GM18873 (cell line): Measurements from ENCODE around the gene SMIM8.
"Not testable (repeated sequence)": the region's sequence is repeated elsewhere in the genome, so short reads cannot be mapped to it uniquely, and the experiment has no call there.

Experiments
- ATAC-seq: cut with Tn5 transposase; IDR thresholded peaks from one replicate; pipeline ENCODE4 v1.9.1; 2021; ENCODE audit warnings: mild to moderate bottlenecking, moderate library complexity, moderate number of reproducible peaks; ENCODE audit not compliant: unreplicated experiment, low FRiP score

SMIM8 gene, protein sequence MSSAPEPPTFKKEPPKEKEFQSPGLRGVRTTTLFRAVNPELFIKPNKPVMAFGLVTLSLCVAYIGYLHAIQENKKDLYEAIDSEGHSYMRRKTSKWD

GRCh38 chr6:87322304-87323212, at the start of gene SMIM8:
TSS of gene SMIM8 (plus strand) at chr6:87322588. CDS start at chr6:87337032, 14,444 bp downstream.
- peak; percentile 98 for ATAC-seq

DNA sequence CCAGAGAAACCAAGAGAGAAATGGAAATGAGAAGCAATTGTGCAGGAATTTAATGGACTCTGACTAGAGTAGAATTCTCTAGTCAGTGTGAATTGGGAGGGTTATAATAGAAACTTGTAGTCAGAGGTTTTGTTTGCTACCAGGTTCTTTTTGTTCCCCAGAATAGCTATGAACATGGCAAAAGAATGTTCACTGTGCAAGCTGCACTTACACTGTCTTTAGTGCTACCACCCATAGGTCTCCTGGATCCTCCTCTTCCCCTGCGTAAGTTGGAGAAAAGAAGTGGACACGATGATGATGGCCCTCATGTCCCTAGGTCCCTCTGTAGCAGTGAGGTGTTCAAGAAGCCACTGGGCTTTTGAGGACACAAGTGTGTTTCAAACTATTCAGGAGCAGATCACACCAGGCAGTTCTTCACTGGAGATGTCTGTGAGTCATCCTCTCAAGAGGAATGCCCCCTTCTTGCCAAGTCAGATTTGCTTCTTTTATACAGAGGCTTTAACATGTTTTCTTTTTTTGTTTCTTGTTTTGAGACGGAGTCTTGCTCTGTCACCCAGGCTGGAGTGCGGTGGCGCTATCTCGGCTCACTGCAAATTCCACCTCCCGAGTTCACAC, 47.6 kb upstream of the SMIM8 start:
- ATAC-seq, result no peak

- no peak for ATAC-seq
These were observed 45.8 kb upstream of the SMIM8 start for GRCh38 chr6:87276624-87277023.

- ATAC-seq, result no peak
These were observed 45.3 kb upstream of the SMIM8 start for GRCh38 chr6:87277123-87277522.

DNA sequence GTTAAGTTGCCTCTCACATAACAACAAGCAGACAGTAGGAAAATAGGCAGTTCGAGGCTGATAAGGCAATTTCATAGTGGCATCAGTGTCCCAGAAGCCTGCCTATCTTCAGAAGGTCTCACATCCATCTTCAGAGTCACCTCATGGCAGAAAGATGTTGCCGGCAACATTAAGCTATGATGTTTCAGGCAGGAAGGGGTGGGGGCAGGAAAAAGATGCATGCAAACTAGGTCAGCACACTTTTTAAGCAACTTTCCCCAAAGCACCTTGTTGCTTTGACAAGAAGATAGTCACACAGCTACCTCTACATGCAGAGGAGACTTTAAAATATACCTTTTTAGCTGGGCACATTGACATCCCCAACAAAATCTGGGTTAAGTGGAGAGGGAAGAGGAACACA, 43.2 kb upstream of the SMIM8 start:
- ATAC-seq, result no peak

GRCh38 chr6:87281426-87281825, 41.0 kb upstream of the SMIM8 start:
- no peak for ATAC-seq

DNA sequence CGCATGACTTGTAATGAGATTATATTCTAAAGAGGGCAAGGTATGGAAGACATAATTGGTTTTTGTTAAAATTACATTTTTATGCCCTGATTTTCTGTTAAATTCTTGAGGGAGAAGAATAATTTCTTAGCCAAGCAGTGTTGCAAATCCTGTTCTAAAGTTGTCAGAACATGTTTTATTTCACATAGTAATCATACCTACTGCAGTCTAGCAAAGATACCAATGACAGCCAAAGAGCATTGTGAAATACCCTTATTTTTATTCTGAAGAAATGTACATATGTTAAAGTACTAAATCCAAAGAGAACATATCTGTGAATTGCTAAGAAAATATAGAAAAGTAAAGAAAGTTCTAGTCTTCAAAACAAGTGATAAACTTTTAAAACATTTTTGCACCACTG, 39.6 kb upstream of the SMIM8 start:
- ATAC-seq, result no peak

DNA sequence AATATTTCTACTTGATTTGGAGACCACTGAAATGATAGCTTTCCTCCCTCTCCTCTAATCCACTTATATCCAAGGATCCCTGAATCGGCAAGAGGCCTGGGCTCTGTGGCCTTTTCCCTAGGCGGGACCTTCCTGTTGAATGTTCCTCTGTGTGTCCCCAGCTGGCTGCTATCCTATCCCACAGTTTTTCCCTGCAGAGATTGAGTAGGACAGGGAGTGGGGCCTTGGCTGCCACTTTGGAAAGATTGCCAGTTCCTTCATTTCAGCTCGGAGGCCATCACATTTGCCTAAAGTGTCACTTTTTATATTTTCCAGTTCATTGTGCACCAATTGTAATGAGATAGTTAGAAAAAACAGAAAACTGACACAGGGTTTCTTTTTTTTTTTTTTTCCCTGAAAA, 38.9 kb upstream of the SMIM8 start:
- no peak for ATAC-seq

DNA sequence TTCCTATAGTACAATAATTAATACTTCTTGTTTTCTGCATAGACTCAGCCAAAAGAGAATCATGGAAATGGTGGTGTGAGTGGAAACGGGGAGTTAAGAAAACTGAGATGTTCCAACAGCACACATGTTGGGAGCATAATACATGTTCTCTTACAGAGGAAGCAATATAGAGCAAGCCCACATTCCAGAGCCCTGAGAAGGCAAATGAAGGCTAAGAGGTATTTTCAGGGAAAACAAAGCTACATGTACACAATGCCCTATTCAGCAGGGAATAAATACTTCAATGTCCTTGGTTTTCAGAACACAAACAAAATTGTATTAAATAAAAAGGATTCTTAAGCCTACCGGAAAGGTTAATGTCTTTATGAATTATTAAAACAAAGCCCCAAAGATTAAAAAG, 35.1 kb upstream of the SMIM8 start:
- ATAC-seq, result no peak

- ATAC-seq, result no peak
These were observed 32.8 kb upstream of the SMIM8 start for GRCh38 chr6:87289571-87289970.

GRCh38 chr6:87291883-87292282, 30.5 kb upstream of the SMIM8 start:
- ATAC-seq, result no peak

GRCh38 chr6:87293526-87293925, 28.9 kb upstream of the SMIM8 start:
- no peak for ATAC-seq

GRCh38 chr6:87297119-87297518, 25.3 kb upstream of the SMIM8 start:
- ATAC-seq, result no peak

GRCh38 chr6:87301277-87301676, 21.1 kb upstream of the SMIM8 start:
- not testable (repeated sequence) for ATAC-seq

DNA sequence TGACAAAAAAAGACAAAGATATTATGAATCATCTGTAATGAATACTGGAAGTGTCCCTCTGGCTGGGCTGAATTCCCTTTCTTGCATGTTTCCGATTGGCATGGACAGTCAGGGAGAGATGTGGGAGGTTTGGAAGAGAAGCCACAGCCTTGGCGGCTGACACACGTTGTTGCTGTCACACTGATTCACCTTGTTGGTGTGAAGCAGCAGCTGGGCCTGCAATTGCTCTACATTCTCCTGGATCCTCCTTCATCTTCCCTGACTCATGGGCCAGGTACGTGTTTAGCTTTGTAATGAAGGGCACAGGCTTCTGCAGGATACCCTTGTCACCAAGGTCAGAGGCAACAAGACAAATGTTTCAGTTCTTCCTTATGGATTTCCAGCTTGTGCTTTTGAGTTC, 13.4 kb upstream of the SMIM8 start:
- no peak for ATAC-seq

DNA sequence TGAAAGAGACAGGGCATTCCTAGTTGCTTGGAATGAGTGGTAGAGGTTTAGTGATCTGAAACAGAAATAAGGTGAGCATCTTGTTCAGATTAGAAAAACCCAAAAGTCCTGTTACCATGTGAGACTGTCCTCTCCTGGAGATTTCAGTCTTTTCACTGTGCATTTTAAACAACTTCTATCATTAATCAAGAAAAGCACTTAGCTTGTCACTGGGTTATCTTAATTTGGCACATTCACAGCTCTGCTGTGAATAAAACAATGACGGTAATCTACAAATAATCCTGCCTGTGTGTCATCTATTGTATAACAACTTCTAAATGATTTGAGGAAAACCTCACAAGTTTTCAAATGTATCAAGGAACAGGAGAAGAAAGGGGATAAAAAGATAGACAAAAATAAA, 9.5 kb upstream of the SMIM8 start:
- no peak for ATAC-seq

DNA sequence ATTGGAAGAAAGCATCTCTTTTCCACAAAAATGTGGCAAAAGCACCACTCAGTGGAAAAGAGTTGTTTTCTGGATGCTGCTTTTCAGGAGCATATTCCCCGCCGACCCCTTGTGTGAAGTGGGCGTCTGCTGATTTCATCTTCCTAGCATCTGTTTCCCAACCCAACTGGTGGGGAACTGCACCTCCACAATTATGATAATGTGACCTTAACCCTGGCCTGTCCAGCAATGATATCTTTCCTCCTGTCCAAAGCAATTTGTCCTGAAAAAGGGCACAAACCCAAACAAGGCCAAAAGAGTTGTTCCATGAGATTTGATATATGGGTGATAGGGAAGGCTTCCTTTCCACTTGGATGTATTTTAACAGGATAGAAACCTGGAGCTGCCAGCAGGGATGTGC, 7.3 kb upstream of the SMIM8 start:
- ATAC-seq, result no peak

- ATAC-seq, result no peak
These were observed 3.0 kb upstream of the SMIM8 start for GRCh38 chr6:87319271-87319987.

- not testable (repeated sequence) for ATAC-seq
These were observed 1.5 kb downstream of the SMIM8 start for GRCh38 chr6:87323880-87324279.

DNA sequence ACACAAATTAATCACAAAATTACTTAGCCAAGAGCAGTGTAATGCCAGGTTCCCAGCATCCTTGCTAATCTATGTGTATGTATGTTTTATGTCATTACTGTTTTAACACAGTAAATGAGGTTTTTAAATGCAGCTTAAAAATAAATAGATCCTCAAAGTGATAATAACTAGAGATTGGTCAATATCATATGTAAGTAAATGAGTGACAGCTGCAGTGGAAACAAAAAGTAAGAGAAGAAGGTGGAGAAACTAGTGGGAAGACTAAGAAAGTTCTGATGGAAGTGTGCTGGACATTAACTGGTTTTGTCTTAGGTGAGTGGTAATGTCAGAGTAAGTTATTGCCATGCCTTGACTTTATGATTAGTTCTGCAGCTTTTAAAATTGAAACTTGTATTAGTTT, 8.6 kb downstream of the SMIM8 start:
- no peak for ATAC-seq

DNA sequence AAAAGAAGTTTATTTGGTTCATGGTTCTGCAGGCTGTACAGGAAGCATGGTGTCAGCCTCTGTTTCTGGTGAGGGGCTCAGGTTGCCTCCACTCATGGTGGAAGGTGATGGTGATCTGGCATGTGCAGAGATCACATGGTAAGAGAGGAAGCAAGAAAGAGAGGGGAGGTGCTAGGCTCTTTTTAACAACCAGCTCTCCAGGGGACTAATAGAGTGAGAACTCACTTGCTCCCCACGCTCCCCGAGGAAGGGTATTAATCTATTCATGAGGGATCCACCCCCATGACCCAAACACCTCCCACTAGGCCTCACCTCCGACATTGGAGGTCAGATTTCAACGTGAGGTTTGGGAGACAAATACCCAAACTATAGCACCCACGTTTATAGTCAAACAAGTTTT, 10.6 kb downstream of the SMIM8 start:
- ATAC-seq, result no peak
